Motor neuron (in vitro differentiated cells): ENCODE data around the gene GRIK4. TPM values are rescaled to one million over a fixed set of nuclear protein-coding genes. Genes with fewer than 3 reads are reported as not detected.

Experiments
- ATAC-seq, 8 experiments: fragments of 200-7000 bp; cut with Tn5 transposase; replicated peaks in 6 of 8; 2 replicates each; pipeline ENCODE4 v1.8.0; 2021; ENCODE audit warnings: mild to moderate bottlenecking in 8 of 8, moderate library complexity in 8 of 8
- H3K27ac ChIP-seq, 2 donors: fragments of 250-450 bp; sonication (Bioruptor Pico); 2 replicates each; pipeline ENCODE4 v1.9.0; 2021; ENCODE audit warnings: antibody characterized with exemption in 2 of 2, mild to moderate bottlenecking in 2 of 2, moderate library complexity in 1 of 2
- H3K4me1 ChIP-seq, 2 donors: fragments of 250-450 bp; sonication (Bioruptor Pico); replicated peaks in 1 of 2; 2 replicates each; pipeline ENCODE4 v1.6.1; 2021; ENCODE audit warnings: antibody characterized with exemption in 2 of 2, mild to moderate bottlenecking in 2 of 2, moderate library complexity in 1 of 2
- H3K4me3 ChIP-seq, 5 donors: fragments of 250-450 bp; sonication (Bioruptor Pico); 2 replicates each; pipeline ENCODE4 v1.9.0; 2021; ENCODE audit warnings: antibody characterized with exemption in 5 of 5, mild to moderate bottlenecking in 5 of 5, moderate library complexity in 4 of 5
- WGBS, 10 experiments: fragments of 450-650 bp; shearing (Covaris generic); methylation state at CpG; one replicate each; pipeline ENCODE4 v1.0.0; 2022; 5-methylcytosine and 5-hydroxymethylcytosine counted together
- in situ Hi-C, 9 experiments: fragments of 400-800 bp; cut with MboI; loops; one replicate each; pipeline ENCODE4 v1.15.0; 2021; ENCODE audit warnings: low sequenced_read_pairs in 9 of 9, low pct_unique_long_range_greater_than_20kb in 2 of 9; ENCODE audit not compliant: unreplicated experiment in 9 of 9
- total RNA-seq, 8 experiments: library from RNA; unstranded; fragments of 300-600 nt; gene quantifications; 2 replicates each; pipeline versions ENCODE4 v1.2.3 to v1.2.4, GENCODE V29; 2022

Gene GRIK4
- total RNA-seq, 8 experiments from 2014 or later: 0.75 to 11.1 (median 1.7) TPM

- peak in 4 of 8 experiments; percentile 31 to 63 (median 50) for ATAC-seq
- no peak overlapping the region for H3K27ac ChIP-seq
Measured at GRCh38 chr11:120912504-120912903, 401.0 kb downstream of the GRIK4 start.

GRCh38 chr11:120912915-120913314, 401.4 kb downstream of the GRIK4 start:
- in situ Hi-C loops: loop anchor here in 1 of 9 experiments (25.0 kb wide), 1 partner anchor 401 kb away; the partner anchor contains the start of gene GRIK4
- Histone ChIP-seq H3K27ac (no peak overlapping the region), H3K4me3 (no peak overlapping the region), H3K4me1 (peaks cover 13 to 34% of the 10 kb centered on the region in 2 donors)
- no peak for ATAC-seq
- 47 to 100% (median 90%) methylated on average over 1 to 2 of the region's 2 CpGs; no CpG with 5 or more reads in 3 of the 10 experiments for WGBS, 10 experiments

More at GRCh38 chr11:120912504-120912903, 401.0 kb downstream of the GRIK4 start:
- in situ Hi-C loops: loop anchor here in 1 of 9 experiments (25.0 kb wide), 1 partner anchor 400 kb away; the partner anchor contains the start of gene GRIK4
- WGBS, 10 experiments: 0 to 100% (median 49%) methylated on average over 1 to 5 of the region's 5 CpGs; no CpG with 5 or more reads in 2 of the 10 experiments
- Histone ChIP-seq H3K4me3 (no peak overlapping the region), H3K4me1 (peaks cover 13 to 34% of the 10 kb centered on the region in 2 donors)

GRCh38 chr11:120914021-120914420, 402.5 kb downstream of the GRIK4 start:
- H3K27ac ChIP-seq: no peak overlapping the region
- in situ Hi-C loops: loop anchor here in 1 of 9 experiments (25.0 kb wide), 1 partner anchor 402 kb away; the partner anchor contains the start of gene GRIK4
- 45 to 87% (median 67%) methylated on average over 1 to 5 of the region's 5 CpGs; no CpG with 5 or more reads in 1 of the 10 experiments for WGBS, 10 experiments
- H3K4me3 ChIP-seq: no peak overlapping the region
- no peak for ATAC-seq
- peaks cover 10 to 25% of the 10 kb centered on the region in 2 donors for H3K4me1 ChIP-seq

GRCh38 chr11:120914601-120915000, 403.1 kb downstream of the GRIK4 start:
- 31 to 100% (median 80%) methylated on average over 1 to 4 of the region's 4 CpGs; no CpG with 5 or more reads in 3 of the 10 experiments for WGBS, 10 experiments
- Histone ChIP-seq H3K27ac (no peak overlapping the region), H3K4me3 (no peak overlapping the region), H3K4me1 (peaks cover 14 to 30% of the 10 kb centered on the region in 2 donors)
- ATAC-seq: no peak
- in situ Hi-C loops: loop anchor here in 1 of 9 experiments (25.0 kb wide), 1 partner anchor 402 kb away; the partner anchor contains the start of gene GRIK4

GRCh38 chr11:120917559-120918239, 406.2 kb downstream of the GRIK4 start:
- ATAC-seq: peak in 2 of 8 experiments; percentile 22 to 90
- WGBS, 10 experiments: 4 to 80% (median 76%) methylated on average over 1 to 4 of the region's 6 CpGs; no CpG with 5 or more reads in 2 of the 10 experiments
- Histone ChIP-seq H3K4me3 (no peak overlapping the region), H3K4me1 (peaks cover 19 to 31% of the 10 kb centered on the region in 2 donors), H3K27ac (no peak overlapping the region)
- in situ Hi-C loops: loop anchor here in 1 of 9 experiments (25.0 kb wide), 1 partner anchor 405 kb away; the partner anchor contains the start of gene GRIK4

- 0 to 100% (median 73%) methylated on average over 1 to 3 of the region's 3 CpGs; no CpG with 5 or more reads in 3 of the 10 experiments for WGBS, 10 experiments
- in situ Hi-C loops: loop anchor here in 1 of 9 experiments (25.0 kb wide), 1 partner anchor 406 kb away; the partner anchor contains the start of gene GRIK4
- no peak overlapping the region for H3K4me3 ChIP-seq
- peaks cover 18 to 26% of the 10 kb centered on the region in 2 donors for H3K4me1 ChIP-seq
- ATAC-seq: no peak
- H3K27ac ChIP-seq: no peak overlapping the region
Measured at GRCh38 chr11:120918257-120918656, 406.7 kb downstream of the GRIK4 start.

GRCh38 chr11:120919045-120919444, 407.5 kb downstream of the GRIK4 start:
- H3K4me1 ChIP-seq: peaks cover 10 to 18% of the 10 kb centered on the region in 2 donors
- ATAC-seq: no peak
- H3K27ac ChIP-seq: no peak overlapping the region
- 75 to 100% (median 85%) methylated on average over 1 to 6 of the region's 7 CpGs; no CpG with 5 or more reads in 1 of the 10 experiments for WGBS, 10 experiments
- no peak overlapping the region for H3K4me3 ChIP-seq
- in situ Hi-C loops: loop anchor here in 1 of 9 experiments (25.0 kb wide), 1 partner anchor 407 kb away; the partner anchor contains the start of gene GRIK4

- H3K4me3 ChIP-seq: no peak overlapping the region
- in situ Hi-C loops: loop anchor here in 1 of 9 experiments (25.0 kb wide), 1 partner anchor 407 kb away; the partner anchor contains the start of gene GRIK4
- WGBS, 10 experiments: 28 to 80% (median 37%) methylated on average over 1 to 5 of the region's 5 CpGs; no CpG with 5 or more reads in 2 of the 10 experiments
- ATAC-seq: peak in 5 of 8 experiments; percentile 40 to 71 (median 59)
- H3K27ac ChIP-seq: no peak overlapping the region
- peaks cover 9 to 12% of the 10 kb centered on the region in 2 donors for H3K4me1 ChIP-seq
Measured at GRCh38 chr11:120919566-120919965, 408.0 kb downstream of the GRIK4 start.

GRCh38 chr11:120923866-120924508, 412.4 kb downstream of the GRIK4 start:
- in situ Hi-C loops: loop anchor here in 1 of 9 experiments (25.0 kb wide), 1 partner anchor 412 kb away; the partner anchor contains the start of gene GRIK4
- ATAC-seq: no peak
- peaks cover 17 to 21% of the 10 kb centered on the region in 2 donors for H3K4me1 ChIP-seq
- no peak overlapping the region for H3K4me3 ChIP-seq
- WGBS, 10 experiments: 20 to 91% (median 65%) methylated on average over 1 to 8 of the region's 9 CpGs; no CpG with 5 or more reads in 2 of the 10 experiments
- H3K27ac ChIP-seq: no peak overlapping the region

GRCh38 chr11:120925944-120926343, 414.4 kb downstream of the GRIK4 start:
- in situ Hi-C loops: loop anchor here in 2 of 9 experiments (25.0 kb wide), 2 partner anchors 186 to 239 kb away; partner anchors contain the start of gene TECTA (in 1 of the 2)
- Histone ChIP-seq H3K4me1 (peaks cover 11 to 18% of the 10 kb centered on the region in 2 donors), H3K4me3 (no peak overlapping the region), H3K27ac (no peak overlapping the region)
- WGBS, 10 experiments: 50 to 100% (median 83%) methylated on average over 1 to 2 of the region's 2 CpGs
- no peak for ATAC-seq

- in situ Hi-C loops: loop anchor here in 2 of 9 experiments (25.0 kb wide), 2 partner anchors 184 to 241 kb away; partner anchors contain the start of gene TECTA (in 1 of the 2)
- Histone ChIP-seq H3K4me3 (no peak overlapping the region), H3K4me1 (peaks cover 18% of the 10 kb centered on the region in 2 donors), H3K27ac (peak overlapping the region; percentile 1 to 28)
- ATAC-seq: peak in 5 of 8 experiments; percentile 76 to 88 (median 79)
- 40 to 90% (median 48%) methylated on average over 1 to 7 of the region's 14 CpGs; no CpG with 5 or more reads in 5 of the 10 experiments for WGBS, 10 experiments
Measured at GRCh38 chr11:120928627-120929026, 417.1 kb downstream of the GRIK4 start.

- in situ Hi-C loops: loop anchor here in 2 of 9 experiments (25.0 kb wide), 2 partner anchors 183 to 242 kb away; partner anchors contain the start of gene TECTA (in 1 of the 2)
- H3K4me3 ChIP-seq: no peak overlapping the region
- 43 to 100% (median 87%) methylated on average over 1 to 3 of the region's 11 CpGs; no CpG with 5 or more reads in 5 of the 10 experiments for WGBS, 10 experiments
- ATAC-seq: peak in 7 of 8 experiments; percentile 60 to 79 (median 73)
- H3K4me1 ChIP-seq: peaks cover 18% of the 10 kb centered on the region in 2 donors
- peak overlapping the region in 1 of 2 donors; percentile 28 for H3K27ac ChIP-seq
Measured at GRCh38 chr11:120929090-120929489, 417.5 kb downstream of the GRIK4 start.
